Prostate gland (tissue), 2 donors: ENCODE measurements around the gene KCNJ14. TPM values are rescaled to one million over a fixed set of nuclear protein-coding genes. Genes with fewer than 3 reads are reported as not detected.
A peak's percentile ranks its signal among the peaks of the same experiment; 100 is the strongest.

Experiments
- DNase-seq: peaks from one replicate; pipeline ENCODE4 v3.0.0-alpha.2; 2019; ENCODE audit warnings: low spot score
- H3K27ac ChIP-seq, 2 donors: fragments of 200-600 bp; sonication (generic); 2 replicates each; pipeline ENCODE4 v1.5.1; 2017 to 2019
- H3K27me3 ChIP-seq: fragments of 200-600 bp; sonication (generic); replicated peaks from 2 replicates; pipeline ENCODE4 v1.5.1; 2019; ENCODE audit not compliant: insufficient read depth
- H3K36me3 ChIP-seq, 2 donors: fragments of 200-600 bp; sonication (generic); 1 replicate in 1 of 2; 2 replicates in 1 of 2; pipeline versions ENCODE4 v1.5.1 to v1.8.1; 2017 to 2019
- H3K4me1 ChIP-seq: fragments of 200-600 bp; sonication (generic); replicated peaks from 2 replicates; pipeline ENCODE4 v1.5.1; 2019
- H3K4me3 ChIP-seq, 2 donors: fragments of 200-600 bp; sonication (generic); 2 replicates each; pipeline ENCODE4 v1.5.1; 2017 to 2019
- H3K9me3 ChIP-seq: fragments of 200-600 bp; sonication (generic); 2 replicates; pipeline ENCODE4 v1.5.1; 2017
- CTCF ChIP-seq, 4 experiments: fragments of 200-600 bp in 2 of 4; fragments of 450-650 bp in 2 of 4; sonication (generic) in 2 of 4; IDR thresholded peaks; 1 replicate in 3 of 4; 2 replicates in 1 of 4; pipeline ENCODE4 v1.5.1; 2016 to 2019; ENCODE audit warnings: antibody characterized with exemption in 4 of 4, mild to moderate bottlenecking in 2 of 4, moderate library complexity in 2 of 4
- POLR2A ChIP-seq: fragments of 450-650 bp; IDR thresholded peaks from one replicate; pipeline ENCODE4 v1.6.1; 2016; ENCODE audit warnings: antibody characterized with exemption, mild to moderate bottlenecking
- POLR2AphosphoS5 ChIP-seq: sonication (generic); formaldehyde crosslinking; IDR thresholded peaks from one replicate; pipeline ENCODE4 v1.6.1; 2017; ENCODE audit warnings: antibody characterized with exemption
- WGBS: methylation state at CpG from one replicate; pipeline ENCODE4 v1.1.5; 2018; 5-methylcytosine and 5-hydroxymethylcytosine counted together
- intact Hi-C: fragments of 100-400 bp; cut with DNase I; formaldehyde crosslinking; loops from one replicate; pipeline ENCODE4 v1.14.2; 2022
- total RNA-seq, 2 donors: library from RNA; depleted of rRNA; stranded (reverse); fragments of >200 nt; gene quantifications; one replicate each; pipeline ENCODE4 v1.1.0, GENCODE V29; 2016

Gene KCNJ14
- total RNA-seq, 2 donors from 2014 or later: 0.45 to 2.2 TPM

- no peak for DNase-seq
- H3K9me3 ChIP-seq: no peaks in the 10 kb centered on the region
- no peaks in the 10 kb centered on the region for H3K27me3 ChIP-seq
- TF ChIP-seq POLR2AphosphoS5 (no peak), POLR2A (no peak), CTCF (IDR thresholded peaks at IDR 0.05) (no peak)
- no peak overlapping the region for H3K27ac ChIP-seq
- no peaks in the 10 kb centered on the region for H3K4me1 ChIP-seq
- 3% methylated on average over 32 of the region's 32 CpGs for WGBS
- H3K4me3 ChIP-seq: peak overlapping the region in 1 of 2 donors; percentile 3
- no peaks in the 10 kb centered on the region for H3K36me3 ChIP-seq
- intact Hi-C loops: no loop called here
Measured at GRCh38 chr19:48511321-48511731, 56.0 kb downstream of the KCNJ14 start.

GRCh38 chr19:48511800-48512503, 56.6 kb downstream of the KCNJ14 start, which contains the start of gene LMTK3:
LMTK3 (minus strand) TSS chr19:48511835; CDS start chr19:48511576, 259 bp downstream.
- Histone ChIP-seq H3K27me3 (no peaks in the 10 kb centered on the region), H3K4me1 (no peaks in the 10 kb centered on the region), H3K4me3 (peak within 1 kb of the TSS in 1 of 2 donors; percentile 3), H3K27ac (no peak within 1 kb of the TSS), H3K9me3 (no peaks in the 10 kb centered on the region), H3K36me3 (no peaks in the 10 kb centered on the region)
- intact Hi-C loops: no loop called here
- 8% methylated on average over 31 of the region's 32 CpGs for WGBS
- DNase-seq: no peak
- TF ChIP-seq CTCF (IDR thresholded peaks at IDR 0.05): no peak
- no peak for TF ChIP-seq POLR2AphosphoS5
- no peak for TF ChIP-seq POLR2A

- TF ChIP-seq CTCF (IDR thresholded peaks at IDR 0.05) (no peak), POLR2AphosphoS5 (no peak)
- Histone ChIP-seq H3K27me3 (no peaks in the 10 kb centered on the region), H3K4me1 (no peaks in the 10 kb centered on the region), H3K27ac (no peak overlapping the region), H3K36me3 (no peaks in the 10 kb centered on the region), H3K4me3 (no peak overlapping the region), H3K9me3 (no peaks in the 10 kb centered on the region)
- WGBS: 48% methylated on average over 19 of the region's 19 CpGs
- intact Hi-C loops: no loop called here
- no peak for DNase-seq
Measured at GRCh38 chr19:48512504-48513288, 57.3 kb downstream of the KCNJ14 start.

GRCh38 chr19:48513289-48514122, 58.1 kb downstream of the KCNJ14 start:
- TF ChIP-seq CTCF (IDR thresholded peaks at IDR 0.05) (peak in 1 of 4 experiments; percentile 3), POLR2AphosphoS5 (peak; percentile 54), POLR2A (no peak)
- peak; percentile 72 for DNase-seq
- peak overlapping the region; percentile 50 to 53 for H3K4me3 ChIP-seq
- WGBS: 4% methylated on average over 43 of the region's 54 CpGs
- H3K4me1 ChIP-seq: no peaks in the 10 kb centered on the region
- no peaks in the 10 kb centered on the region for H3K27me3 ChIP-seq
- H3K9me3 ChIP-seq: no peaks in the 10 kb centered on the region
- H3K36me3 ChIP-seq: no peaks in the 10 kb centered on the region
- intact Hi-C loops: no loop called here
- H3K27ac ChIP-seq: peak overlapping the region; percentile 14 to 45
